MCF 10A (cell line): ENCODE results near the gene OPN5. TPM values are rescaled to one million over a fixed set of nuclear protein-coding genes. Genes with fewer than 3 reads are reported as not detected.

ENCODE experiments used
- BruUV-seq: library from RNA; stranded (reverse); fragments of 400-500 nt; replicated peaks from 2 replicates; lab custom pipeline; 2021; lab: Mats Ljungman, UMichigan
- CTCF ChIA-PET: fragments of 300-600 bp; sonication (Branson Sonifier 250); formaldehyde crosslinking; extraction: SDS; loops from one replicate; lab custom pipeline; 2021; ENCODE audit warnings: antibody characterized with exemption, inconsistent platforms; lab: Yijun Ruan, JAX
- POLR2A ChIA-PET: fragments of 300-600, 350-650 bp; sonication (Branson Sonifier 250); formaldehyde crosslinking; extraction: SDS; loops from one replicate; lab custom pipeline; 2020; ENCODE audit warnings: antibody characterized with exemption, inconsistent platforms; lab: Yijun Ruan, JAX
- DNase-seq: peaks from one replicate; pipeline ENCODE4 v3.0.0-alpha.2; 2018; ENCODE audit not compliant: unreplicated experiment
- H3K27ac Mint-ChIP-seq: one replicate; pipeline ENCODE4 v1.8.0; 2022; ENCODE audit warnings: mild to moderate bottlenecking, low read depth, mixed read lengths; ENCODE audit not compliant: unreplicated experiment
- H3K27me3 Mint-ChIP-seq: one replicate; pipeline ENCODE4 v1.8.0; 2022; ENCODE audit warnings: mixed read lengths; ENCODE audit not compliant: insufficient read depth, unreplicated experiment
- H3K36me3 Mint-ChIP-seq: one replicate; pipeline ENCODE4 v1.8.0; 2022; ENCODE audit warnings: mild to moderate bottlenecking, moderate library complexity, mixed read lengths; ENCODE audit not compliant: insufficient read depth, unreplicated experiment
- H3K4me1 Mint-ChIP-seq: one replicate; pipeline ENCODE4 v1.8.0; 2022; ENCODE audit warnings: mixed read lengths; ENCODE audit not compliant: insufficient read depth, unreplicated experiment
- H3K4me3 Mint-ChIP-seq: one replicate; pipeline ENCODE4 v1.8.0; 2022; ENCODE audit warnings: mild to moderate bottlenecking, moderate library complexity, mixed read lengths; ENCODE audit not compliant: unreplicated experiment
- H3K9me3 Mint-ChIP-seq: one replicate; pipeline ENCODE4 v1.8.0; 2022; ENCODE audit warnings: mixed read lengths; ENCODE audit not compliant: unreplicated experiment
- CTCF ChIP-seq: fragments of 200-600 bp; IDR thresholded peaks from one replicate; pipeline ENCODE4 v1.8.0; 2022; ENCODE audit warnings: antibody characterized with exemption, mild to moderate bottlenecking; ENCODE audit not compliant: unreplicated experiment
- intact Hi-C: fragments of 100-400 bp; cut with micrococcal nuclease; formaldehyde crosslinking; loops from 2 replicates; pipeline ENCODE4 v1.14.1; 2022
- total RNA-seq: library from RNA; stranded (reverse); gene quantifications from 2 replicates; pipeline ENCODE4 v1.2.3, GENCODE V29; 2022

Gene OPN5
- total RNA-seq, 1 experiment from 2014 or later = not detected

GRCh38 chr6:47836046-47836445 lies 54.2 kb downstream of the OPN5 start:
- CTCF ChIA-PET = no interaction called here
- no peaks in the 10 kb centered on the region for H3K27me3 Mint-ChIP-seq
- H3K27ac Mint-ChIP-seq = no peak overlapping the region
- no peak overlapping the region for H3K4me3 Mint-ChIP-seq
- no peaks in the 10 kb centered on the region for H3K36me3 Mint-ChIP-seq
- no peaks in the 10 kb centered on the region for H3K4me1 Mint-ChIP-seq
- POLR2A ChIA-PET = interaction anchor here (0.6 kb wide), 1 partner anchor 402 kb away, joined by 3 read pairs; no protein-coding TSS in a partner anchor
- no peaks in the 10 kb centered on the region for H3K9me3 Mint-ChIP-seq
- no TSS peak for BruUV-seq
- no peak for DNase-seq
- intact Hi-C loops = no loop called here
- TF ChIP-seq CTCF = no peak

- no peaks in the 10 kb centered on the region for H3K9me3 Mint-ChIP-seq
- BruUV-seq = no TSS peak
- H3K27ac Mint-ChIP-seq = no peak overlapping the region
- ChIA-PET POLR2A (no interaction called here), CTCF (no interaction called here)
- no peak overlapping the region for H3K4me3 Mint-ChIP-seq
- intact Hi-C loops = no loop called here
- no peaks in the 10 kb centered on the region for H3K27me3 Mint-ChIP-seq
- H3K36me3 Mint-ChIP-seq = no peaks in the 10 kb centered on the region
- no peak for TF ChIP-seq CTCF
- no peaks in the 10 kb centered on the region for H3K4me1 Mint-ChIP-seq
- peak; percentile 22 for DNase-seq
These were observed 54.8 kb downstream of the OPN5 start for GRCh38 chr6:47836639-47837038.

DNA sequence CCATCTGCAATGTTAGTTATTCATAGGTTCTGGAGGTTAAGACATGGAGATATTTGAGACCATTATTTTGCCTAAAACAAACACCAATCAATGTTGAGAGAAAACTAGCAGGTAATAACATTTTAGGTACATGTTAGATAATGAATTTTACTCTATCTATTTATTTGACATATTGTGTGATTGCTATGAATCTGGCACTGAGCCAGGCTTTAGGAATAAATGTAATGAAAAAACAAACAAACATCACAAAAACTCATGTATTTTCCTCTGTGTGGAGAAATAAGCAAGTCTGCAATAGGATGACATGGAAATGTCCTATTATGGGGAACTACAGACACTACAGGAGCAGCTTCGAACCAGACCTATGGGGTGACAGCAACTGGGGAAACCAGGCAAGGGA lies 57.8 kb downstream of the OPN5 start:
- H3K36me3 Mint-ChIP-seq = no peaks in the 10 kb centered on the region
- H3K4me3 Mint-ChIP-seq = no peak overlapping the region
- no TSS peak for BruUV-seq
- H3K4me1 Mint-ChIP-seq = no peaks in the 10 kb centered on the region
- ChIA-PET CTCF (no interaction called here), POLR2A (interaction anchor here (1.2 kb wide), 1 partner anchor 13 kb away, joined by 3 read pairs; no protein-coding TSS in a partner anchor)
- no peaks in the 10 kb centered on the region for H3K27me3 Mint-ChIP-seq
- no peak for TF ChIP-seq CTCF
- no peaks in the 10 kb centered on the region for H3K9me3 Mint-ChIP-seq
- DNase-seq = no peak
- intact Hi-C loops = no loop called here
- no peak overlapping the region for H3K27ac Mint-ChIP-seq

- Mint-ChIP-seq H3K27ac (no peak overlapping the region), H3K27me3 (no peaks in the 10 kb centered on the region), H3K9me3 (no peaks in the 10 kb centered on the region), H3K36me3 (no peaks in the 10 kb centered on the region), H3K4me3 (no peak overlapping the region), H3K4me1 (no peaks in the 10 kb centered on the region)
- DNase-seq = no peak
- CTCF ChIA-PET = no interaction called here
- BruUV-seq = no TSS peak
- TF ChIP-seq CTCF = no peak
- intact Hi-C loops = no loop called here
- POLR2A ChIA-PET = no interaction called here
These were observed 63.0 kb downstream of the OPN5 start for GRCh38 chr6:47844881-47845280.
